ENCODE measurements around the gene TESK2.
"Not testable (repeated sequence)": the region's sequence is repeated elsewhere in the genome, so short reads cannot be mapped to it uniquely, and the experiment has no call there.

The TESK2 gene

DNA sequence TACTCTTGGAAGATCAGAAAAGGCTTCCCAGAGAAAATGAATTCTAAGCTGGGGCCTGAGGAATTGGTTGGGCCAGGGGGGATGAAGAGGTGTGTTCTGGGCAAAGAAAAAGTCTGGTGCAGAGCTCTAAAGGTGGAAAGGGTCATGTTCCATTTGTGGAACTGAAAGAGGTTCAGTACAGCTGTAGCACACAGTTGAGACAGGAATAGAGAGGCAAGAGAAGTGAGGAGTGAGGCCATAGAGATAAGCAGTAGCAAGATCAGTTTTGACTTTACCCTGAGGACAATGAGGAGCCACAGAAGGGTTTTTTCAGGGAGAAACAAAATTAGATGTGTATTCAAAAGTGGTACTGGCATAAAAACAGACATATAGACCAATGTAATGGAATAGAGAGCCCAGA lies 120.4 kb downstream of the TESK2 start:
- no peak for ATAC-seq
- no peak for TF ChIP-seq RARB (CRISPR knock-in tag; IDR thresholded peaks at IDR 0.05)
- no peak for TF ChIP-seq ESRRG (CRISPR knock-in tag; IDR thresholded peaks at IDR 0.05)
- TF ChIP-seq ISL1 (CRISPR knock-in tag; IDR thresholded peaks at IDR 0.05): no peak
- TF ChIP-seq ZNF8 (CRISPR knock-in tag; IDR thresholded peaks at IDR 0.05): no peak
- TF ChIP-seq ZNF70 (CRISPR knock-in tag; IDR thresholded peaks at IDR 0.05): no peak
- no peak for TF ChIP-seq SNAI2 (CRISPR knock-in tag; IDR thresholded peaks at IDR 0.05)
- TF ChIP-seq CREB5 (CRISPR knock-in tag; IDR thresholded peaks at IDR 0.05; ENCODE audit: low read depth): no peak
- no peak for TF ChIP-seq TOX (CRISPR knock-in tag; IDR thresholded peaks at IDR 0.05; ENCODE audit: borderline replicate concordance)
- no peak for TF ChIP-seq POU6F1 (CRISPR knock-in tag; IDR thresholded peaks at IDR 0.05; ENCODE audit: borderline replicate concordance, low read depth)
- no peak for TF ChIP-seq TCF4 (CRISPR knock-in tag; IDR thresholded peaks at IDR 0.05; ENCODE audit: borderline replicate concordance)
- no peak for TF ChIP-seq ZFP30 (CRISPR knock-in tag; IDR thresholded peaks at IDR 0.05)
- no peak for TF ChIP-seq ARNTL (CRISPR knock-in tag; IDR thresholded peaks at IDR 0.05; ENCODE audit: borderline replicate concordance, low read depth)
- no peak for TF ChIP-seq ZNF565 (CRISPR knock-in tag; conservative IDR thresholded peaks at IDR 0.05; ENCODE audit: low read depth)

DNA sequence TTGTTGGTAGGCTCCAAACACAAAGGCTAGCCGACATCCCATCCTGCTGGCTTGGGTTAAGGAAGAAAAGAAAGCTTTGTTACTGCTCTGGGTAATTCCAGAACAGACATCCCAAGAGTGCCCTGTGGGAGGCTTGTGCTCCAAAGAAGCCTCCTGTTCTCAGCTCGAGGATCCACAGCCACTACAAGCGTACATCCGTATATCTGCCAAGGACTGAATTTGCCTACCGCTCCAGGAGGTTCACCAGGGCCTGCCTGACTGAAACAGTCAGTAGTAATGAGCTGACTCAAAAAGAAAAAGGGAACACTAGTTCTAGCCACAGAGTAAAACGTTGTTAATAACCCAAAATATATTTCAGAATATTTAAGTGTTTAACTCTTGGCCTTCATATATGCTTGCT lies 125.9 kb downstream of the TESK2 start:
- no peak for TF ChIP-seq PPARA (CRISPR knock-in tag; IDR thresholded peaks at IDR 0.05; ENCODE audit: borderline replicate concordance)
- no peak for TF ChIP-seq ZNF565 (CRISPR knock-in tag; conservative IDR thresholded peaks at IDR 0.05; ENCODE audit: low read depth)
- no peak for TF ChIP-seq ZFP30 (CRISPR knock-in tag; IDR thresholded peaks at IDR 0.05)
- TF ChIP-seq OSR1 (CRISPR knock-in tag; IDR thresholded peaks at IDR 0.05): no peak
- no peak for ATAC-seq

DNA sequence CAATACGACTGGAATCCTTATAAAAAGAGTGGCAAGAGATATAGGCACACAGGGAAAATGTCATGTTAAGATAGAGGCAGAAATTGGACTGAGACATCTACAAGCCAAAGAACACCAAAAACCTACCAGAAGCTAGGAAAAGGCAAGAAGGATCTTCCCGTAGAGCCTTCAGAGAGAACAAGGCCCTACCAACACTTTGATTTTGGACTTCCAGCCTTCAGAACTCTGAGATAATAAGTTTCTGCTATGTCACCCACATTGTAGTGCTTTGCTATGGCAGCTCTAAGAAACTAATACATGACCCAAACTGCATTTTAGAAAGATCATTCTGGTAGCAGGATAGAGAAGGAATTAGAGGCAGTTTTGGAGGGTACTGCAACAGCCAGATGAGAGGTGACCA lies 126.7 kb downstream of the TESK2 start:
- TF ChIP-seq TOX (CRISPR knock-in tag; IDR thresholded peaks at IDR 0.05; ENCODE audit: borderline replicate concordance) (no peak), ZNF8 (CRISPR knock-in tag; IDR thresholded peaks at IDR 0.05) (no peak), POU6F1 (CRISPR knock-in tag; IDR thresholded peaks at IDR 0.05; ENCODE audit: borderline replicate concordance, low read depth) (no peak), ARNTL (CRISPR knock-in tag; IDR thresholded peaks at IDR 0.05; ENCODE audit: borderline replicate concordance, low read depth) (no peak), ESRRG (CRISPR knock-in tag; IDR thresholded peaks at IDR 0.05) (no peak), RARB (CRISPR knock-in tag; IDR thresholded peaks at IDR 0.05) (no peak), CSDC2 (CRISPR knock-in tag; IDR thresholded peaks at IDR 0.05) (no peak), SNAI2 (CRISPR knock-in tag; IDR thresholded peaks at IDR 0.05) (no peak), ZFP30 (CRISPR knock-in tag; IDR thresholded peaks at IDR 0.05) (no peak), CSRNP3 (CRISPR knock-in tag; IDR thresholded peaks at IDR 0.05) (no peak), CREB5 (CRISPR knock-in tag; IDR thresholded peaks at IDR 0.05; ENCODE audit: low read depth) (no peak), ZC3H10 (CRISPR knock-in tag; IDR thresholded peaks at IDR 0.05) (no peak), ISL1 (CRISPR knock-in tag; IDR thresholded peaks at IDR 0.05) (no peak), PATZ1 (CRISPR knock-in tag; IDR thresholded peaks at IDR 0.05; ENCODE audit: borderline replicate concordance) (no peak), ZNF70 (CRISPR knock-in tag; IDR thresholded peaks at IDR 0.05) (no peak), GLIS3 (CRISPR knock-in tag; IDR thresholded peaks at IDR 0.05) (no peak), ZNF565 (CRISPR knock-in tag; conservative IDR thresholded peaks at IDR 0.05; ENCODE audit: low read depth) (no peak)
- TF ChIP-seq, protein P1, sequence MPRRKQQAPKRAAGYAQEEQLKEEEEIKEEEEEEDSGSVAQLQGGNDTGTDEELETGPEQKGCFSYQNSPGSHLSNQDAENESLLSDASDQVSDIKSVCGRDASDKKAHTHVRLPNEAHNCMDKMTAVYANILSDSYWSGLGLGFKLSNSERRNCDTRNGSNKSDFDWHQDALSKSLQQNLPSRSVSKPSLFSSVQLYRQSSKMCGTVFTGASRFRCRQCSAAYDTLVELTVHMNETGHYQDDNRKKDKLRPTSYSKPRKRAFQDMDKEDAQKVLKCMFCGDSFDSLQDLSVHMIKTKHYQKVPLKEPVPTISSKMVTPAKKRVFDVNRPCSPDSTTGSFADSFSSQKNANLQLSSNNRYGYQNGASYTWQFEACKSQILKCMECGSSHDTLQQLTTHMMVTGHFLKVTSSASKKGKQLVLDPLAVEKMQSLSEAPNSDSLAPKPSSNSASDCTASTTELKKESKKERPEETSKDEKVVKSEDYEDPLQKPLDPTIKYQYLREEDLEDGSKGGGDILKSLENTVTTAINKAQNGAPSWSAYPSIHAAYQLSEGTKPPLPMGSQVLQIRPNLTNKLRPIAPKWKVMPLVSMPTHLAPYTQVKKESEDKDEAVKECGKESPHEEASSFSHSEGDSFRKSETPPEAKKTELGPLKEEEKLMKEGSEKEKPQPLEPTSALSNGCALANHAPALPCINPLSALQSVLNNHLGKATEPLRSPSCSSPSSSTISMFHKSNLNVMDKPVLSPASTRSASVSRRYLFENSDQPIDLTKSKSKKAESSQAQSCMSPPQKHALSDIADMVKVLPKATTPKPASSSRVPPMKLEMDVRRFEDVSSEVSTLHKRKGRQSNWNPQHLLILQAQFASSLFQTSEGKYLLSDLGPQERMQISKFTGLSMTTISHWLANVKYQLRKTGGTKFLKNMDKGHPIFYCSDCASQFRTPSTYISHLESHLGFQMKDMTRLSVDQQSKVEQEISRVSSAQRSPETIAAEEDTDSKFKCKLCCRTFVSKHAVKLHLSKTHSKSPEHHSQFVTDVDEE (CRISPR knock-in tag; IDR thresholded peaks at IDR 0.05): no peak
- ATAC-seq: no peak

- not testable (repeated sequence) for ATAC-seq
Observed at GRCh38 chr1:45360981-45361380, 130.0 kb downstream of the TESK2 start.
